GM23338 (cell line): ENCODE data around the gene TRAPPC4.

Experiments used
- CREB1 ChIP-seq: fragments of 250-450 bp; sonication (Bioruptor Pico); IDR thresholded peaks from 2 replicates; pipeline ENCODE4 v1.5.0; 2020; ENCODE audit warnings: low read depth, mild to moderate bottlenecking, moderate library complexity
- CTCF ChIP-seq, 2 experiments: fragments of 200-600 bp in 1 of 2; sonication (generic) in 1 of 2; conservative IDR thresholded peaks; 2 replicates each; pipeline versions ENCODE4 v1.5.1 to v1.6.1; 2016 to 2017; ENCODE audit warnings: antibody characterized with exemption in 2 of 2, low read depth in 2 of 2, mild to moderate bottlenecking in 2 of 2, moderate library complexity in 1 of 2
- ETS1 ChIP-seq: IDR thresholded peaks from 2 replicates; pipeline ENCODE4 v1.6.1; 2016; ENCODE audit warnings: antibody characterized with exemption
- EZH2 ChIP-seq: fragments of 200-600 bp; sonication (generic); IDR thresholded peaks from one replicate; pipeline ENCODE4 v1.8.0; 2017; ENCODE audit warnings: antibody characterized with exemption, mild to moderate bottlenecking, low read depth; ENCODE audit not compliant: unreplicated experiment
- EZH2phosphoT487 ChIP-seq: fragments of 200-600 bp; sonication (generic); IDR thresholded peaks from one replicate; pipeline ENCODE4 v1.8.1; 2018; ENCODE audit warnings: antibody characterized with exemption; ENCODE audit not compliant: unreplicated experiment
- JUNB ChIP-seq: IDR thresholded peaks from one replicate; pipeline ENCODE4 v1.6.1; 2016; ENCODE audit warnings: antibody characterized with exemption; ENCODE audit not compliant: unreplicated experiment
- NANOG ChIP-seq: IDR thresholded peaks from 2 replicates; pipeline ENCODE4 v1.6.1; 2016; ENCODE audit warnings: antibody characterized with exemption, borderline replicate concordance
- POLR2AphosphoS5 ChIP-seq: IDR thresholded peaks from 2 replicates; pipeline ENCODE4 v1.6.1; 2016; ENCODE audit warnings: antibody characterized with exemption, low read depth
- REST ChIP-seq: IDR thresholded peaks from one replicate; pipeline ENCODE4 v1.6.1; 2018; ENCODE audit warnings: antibody characterized with exemption; ENCODE audit not compliant: unreplicated experiment
- ZNF331 ChIP-seq: fragments of 250-450 bp; sonication (Bioruptor Pico); IDR thresholded peaks from 2 replicates; pipeline ENCODE4 v1.5.0; 2020; ENCODE audit warnings: low read depth, mild to moderate bottlenecking, moderate library complexity
- ZNF462 ChIP-seq: fragments of 250-450 bp; sonication (Bioruptor Pico); IDR thresholded peaks from 2 replicates; pipeline ENCODE4 v1.5.0; 2020; ENCODE audit warnings: mild to moderate bottlenecking, moderate library complexity

- TF ChIP-seq CTCF (conservative IDR thresholded peaks at IDR 0.05; ENCODE audit: low read depth in 2 of 2), result no peak
- no peak for TF ChIP-seq CREB1
- no peak for TF ChIP-seq EZH2phosphoT487
- TF ChIP-seq POLR2AphosphoS5, result no peak
- no peak for TF ChIP-seq JUNB
- no peak for TF ChIP-seq REST
- no peak for TF ChIP-seq EZH2
- no peak for TF ChIP-seq ZNF462 (CRISPR knock-in tag)
- no peak for TF ChIP-seq NANOG
- no peak for TF ChIP-seq ZNF331
- no peak for TF ChIP-seq ETS1
Observed at GRCh38 chr11:119029069-119029339, 10.4 kb downstream of the TRAPPC4 start.
